Stimulated activated CD8-positive, alpha-beta memory T cell treated with anti-CD3 and anti-CD28 coated beads, Interleukin-12 subunit alpha, Interleukin-12 subunit beta, amount 100 ng/mL, for 4 hours (primary cell): ENCODE measurements around the gene GLRX.

ENCODE experiments used
- DNase-seq: peaks from one replicate; pipeline ENCODE4 v3.0.0-alpha.2; 2020; ENCODE audit warnings: low read depth

Gene GLRX

GRCh38 chr5:95780597-95780996, 41.9 kb downstream of the GLRX start:
- DNase-seq = no peak

GRCh38 chr5:95779611-95780010, 42.9 kb downstream of the GLRX start:
- DNase-seq = no peak

DNA sequence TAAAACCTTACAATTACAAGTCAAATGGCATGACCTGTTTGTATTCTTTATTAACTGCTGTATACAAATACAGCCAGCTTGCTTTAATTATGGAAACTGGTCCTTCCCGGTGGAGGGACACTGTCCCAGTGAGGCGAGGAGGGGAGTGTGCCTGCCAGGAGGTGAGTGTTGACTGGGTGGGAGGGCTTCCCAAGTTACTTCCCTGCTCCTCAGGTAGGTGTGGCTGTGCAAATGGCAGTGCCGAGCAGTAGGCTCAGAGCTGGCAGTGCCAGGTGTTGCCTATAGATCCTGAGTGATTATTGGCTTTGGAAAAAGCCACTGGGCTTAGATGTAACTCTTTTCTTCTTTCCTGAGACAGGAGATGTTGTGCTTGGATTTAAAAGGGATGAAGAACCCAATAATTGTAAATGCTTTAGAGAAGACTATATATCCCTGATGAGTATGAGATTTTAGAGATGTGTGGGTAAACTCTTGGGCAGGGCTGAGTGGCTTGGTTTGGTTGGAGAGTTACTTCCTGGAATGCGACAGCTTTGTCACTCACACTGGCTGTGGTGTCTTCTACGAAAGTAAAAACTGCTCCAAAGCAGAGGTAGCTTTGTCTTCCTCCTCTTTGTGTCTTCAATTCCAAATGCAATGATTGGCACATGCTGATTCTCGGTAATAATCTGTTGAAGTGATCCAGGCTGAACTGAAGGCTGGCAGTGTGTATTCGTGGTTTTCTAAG, 43.7 kb downstream of the GLRX start:
- no peak for DNase-seq

DNA sequence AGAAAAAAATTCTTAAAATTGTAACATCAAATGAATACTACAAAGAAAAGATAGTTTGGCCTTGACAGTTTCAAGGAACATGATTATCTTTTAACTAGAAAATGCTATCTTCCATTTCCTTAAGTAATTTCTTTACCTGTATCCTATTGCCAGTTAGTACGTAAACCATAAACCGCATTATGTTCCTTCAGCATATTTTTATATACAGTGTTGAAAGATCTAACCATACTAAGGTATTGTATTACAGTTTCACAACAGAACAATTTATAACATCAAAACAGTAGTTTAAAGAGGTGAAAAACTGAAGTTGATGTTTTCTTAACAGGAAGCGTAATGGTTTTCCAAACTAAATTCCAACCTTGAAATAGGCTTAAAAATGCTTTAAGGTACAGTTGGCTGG, 45.1 kb downstream of the GLRX start:
- no peak for DNase-seq

- DNase-seq = no peak
These were observed 49.0 kb downstream of the GLRX start for GRCh38 chr5:95773335-95774059.

DNA sequence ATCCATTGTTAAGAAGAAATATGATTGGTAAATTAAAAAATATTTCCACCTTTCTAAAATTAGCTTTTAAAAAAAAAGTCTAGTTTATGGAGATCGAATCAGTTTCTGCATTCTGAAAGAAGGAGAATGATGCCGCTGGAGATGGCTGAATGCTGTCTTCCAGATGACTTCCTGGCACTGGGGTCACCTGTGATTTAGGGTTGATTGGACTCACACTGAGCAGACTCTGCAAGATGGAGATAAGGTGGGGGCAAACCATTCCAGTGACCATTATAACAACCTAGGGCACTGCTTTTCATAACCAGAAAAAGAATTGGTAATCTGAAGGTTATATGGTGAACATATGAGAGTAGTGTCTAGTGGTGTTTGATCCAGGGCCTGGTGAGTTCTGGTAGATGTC, 50.6 kb downstream of the GLRX start:
- DNase-seq = no peak

DNA sequence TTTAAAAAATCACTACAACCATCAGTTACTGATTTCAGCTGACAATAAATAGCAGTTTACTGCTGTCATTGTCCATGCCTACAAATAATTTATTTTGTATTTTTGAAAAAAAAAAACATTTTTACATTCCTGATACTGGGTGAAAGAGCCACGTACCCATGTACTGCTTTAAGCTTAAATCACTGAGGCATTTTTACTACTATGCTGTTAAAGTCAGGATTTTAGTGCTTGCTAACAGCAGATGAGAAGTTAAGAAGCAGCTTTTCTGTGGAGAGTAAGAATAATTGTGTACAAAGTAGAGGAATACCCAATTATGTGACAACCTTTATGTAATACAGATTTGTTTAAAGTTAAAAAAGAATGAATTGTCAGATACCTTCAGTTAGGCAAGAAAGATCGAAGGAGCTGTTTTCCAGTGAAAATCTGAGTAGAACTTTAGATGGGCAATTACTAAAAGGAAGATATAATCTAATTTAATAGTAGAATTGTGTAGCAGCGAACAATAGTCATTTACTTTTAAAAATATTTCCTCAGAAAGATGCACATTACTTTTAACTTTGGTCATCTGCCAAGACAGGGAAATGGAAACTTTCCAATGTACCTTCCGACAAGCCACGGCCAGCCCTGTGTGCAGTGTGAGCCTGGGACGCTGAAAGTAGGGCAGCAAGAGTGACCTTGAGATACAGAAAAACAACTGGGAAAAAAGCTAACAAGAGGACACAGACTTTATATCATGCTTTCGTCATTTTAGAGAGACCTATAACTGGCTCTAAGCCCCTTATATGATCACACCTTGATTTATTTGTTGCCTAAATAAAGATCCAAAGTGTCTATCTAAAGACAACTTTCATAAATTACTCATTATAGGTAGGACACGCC, 51.5 kb downstream of the GLRX start:
- DNase-seq = no peak

DNA sequence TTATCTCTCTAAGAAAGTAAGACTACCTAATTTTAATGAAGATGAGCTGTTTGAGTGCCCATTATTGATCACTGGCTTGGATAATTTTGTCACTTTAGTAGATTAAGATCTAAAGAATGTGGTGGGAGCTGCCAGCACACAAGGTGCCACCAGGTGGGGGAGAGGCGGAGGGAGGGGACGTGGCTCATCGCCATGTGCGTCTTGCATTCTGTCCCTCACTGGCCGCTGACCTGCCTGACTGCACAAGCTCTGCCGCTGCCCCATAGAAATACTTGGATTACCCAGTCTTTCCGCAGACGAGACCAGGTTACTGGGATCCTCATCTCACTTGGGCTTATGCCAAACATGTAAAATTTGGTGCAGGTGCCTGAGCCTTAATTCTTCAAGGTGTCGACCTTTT, 53.8 kb downstream of the GLRX start:
- DNase-seq = no peak

DNA sequence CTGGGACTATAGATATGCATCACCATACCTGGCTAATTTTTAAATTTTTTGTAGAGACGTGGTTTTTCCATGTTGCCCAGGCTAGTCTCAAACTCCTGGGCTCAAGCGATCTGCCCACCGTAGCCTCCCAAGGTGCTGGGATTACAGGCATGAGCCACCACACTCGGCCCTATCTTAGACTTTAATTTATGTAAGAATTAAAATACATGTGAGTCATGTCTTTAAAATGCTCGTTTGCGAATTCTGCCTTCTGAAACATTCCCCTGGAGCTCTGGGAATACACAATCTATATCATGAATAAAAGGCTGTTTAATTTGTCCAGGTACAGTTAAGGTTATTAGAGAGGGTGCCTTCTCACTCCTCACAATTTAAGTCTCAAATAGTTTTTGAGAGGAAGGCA, 58.6 kb downstream of the GLRX start:
- no peak for DNase-seq
